Ovary (tissue), 3 donors: ENCODE data around the gene DNAJB11.

Source experiments
- POLR2A ChIP-seq: fragments of 450-650 bp; IDR thresholded peaks from one replicate; pipeline ENCODE4 v1.6.1; 2017; ENCODE audit warnings: antibody characterized with exemption, mild to moderate bottlenecking, moderate library complexity
- TF ChIP-seq, protein P1 (sequence below), 3 donors: fragments of 450-650 bp in 2 of 3; fragments of 200-600 bp in 1 of 3; IDR thresholded peaks; one replicate each; pipeline versions ENCODE4 v1.5.1 to v1.8.0; 2016 to 2022; ENCODE audit warnings: antibody characterized with exemption in 3 of 3, mild to moderate bottlenecking in 1 of 3
- donor health status: DM: no; HTN: no; CAD: no.

DNA sequence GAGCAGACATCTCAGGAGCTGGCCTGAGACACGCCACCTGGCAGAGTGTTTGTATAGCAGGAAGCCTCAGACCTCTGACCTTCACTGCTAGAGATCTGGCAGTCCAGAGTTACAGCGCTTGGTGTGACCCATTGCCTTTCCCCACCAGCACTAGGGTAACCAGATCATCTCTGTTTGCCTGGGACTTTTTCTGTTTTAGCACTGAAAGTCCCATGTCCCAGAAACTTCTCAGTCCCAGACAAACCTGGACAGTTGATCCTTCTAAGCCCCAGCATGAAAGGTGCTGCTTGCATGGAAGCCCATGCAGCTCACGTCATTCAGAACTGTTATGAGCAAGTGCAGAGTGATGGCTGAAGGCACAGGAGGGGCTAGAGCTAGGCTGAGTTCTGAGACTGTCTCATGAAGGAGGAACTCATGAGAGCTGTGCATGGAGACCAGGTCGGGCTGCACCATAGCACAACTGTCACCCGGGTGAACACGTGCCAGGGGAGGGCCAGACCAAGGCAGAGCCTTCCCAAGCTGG is 24.1 kb downstream of the DNAJB11 start:
- TF ChIP-seq, protein P1, sequence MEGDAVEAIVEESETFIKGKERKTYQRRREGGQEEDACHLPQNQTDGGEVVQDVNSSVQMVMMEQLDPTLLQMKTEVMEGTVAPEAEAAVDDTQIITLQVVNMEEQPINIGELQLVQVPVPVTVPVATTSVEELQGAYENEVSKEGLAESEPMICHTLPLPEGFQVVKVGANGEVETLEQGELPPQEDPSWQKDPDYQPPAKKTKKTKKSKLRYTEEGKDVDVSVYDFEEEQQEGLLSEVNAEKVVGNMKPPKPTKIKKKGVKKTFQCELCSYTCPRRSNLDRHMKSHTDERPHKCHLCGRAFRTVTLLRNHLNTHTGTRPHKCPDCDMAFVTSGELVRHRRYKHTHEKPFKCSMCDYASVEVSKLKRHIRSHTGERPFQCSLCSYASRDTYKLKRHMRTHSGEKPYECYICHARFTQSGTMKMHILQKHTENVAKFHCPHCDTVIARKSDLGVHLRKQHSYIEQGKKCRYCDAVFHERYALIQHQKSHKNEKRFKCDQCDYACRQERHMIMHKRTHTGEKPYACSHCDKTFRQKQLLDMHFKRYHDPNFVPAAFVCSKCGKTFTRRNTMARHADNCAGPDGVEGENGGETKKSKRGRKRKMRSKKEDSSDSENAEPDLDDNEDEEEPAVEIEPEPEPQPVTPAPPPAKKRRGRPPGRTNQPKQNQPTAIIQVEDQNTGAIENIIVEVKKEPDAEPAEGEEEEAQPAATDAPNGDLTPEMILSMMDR (IDR thresholded peaks at IDR 0.05): no peak
- no peak for TF ChIP-seq POLR2A
